GM21786 (cell line): ENCODE data around the gene CKMT1B.
"Not testable (repeated sequence)": the region's sequence is repeated elsewhere in the genome, so short reads cannot be mapped to it uniquely, and the experiment has no call there.

Source experiments
- ATAC-seq: cut with Tn5 transposase; IDR thresholded peaks from one replicate; pipeline ENCODE4 v1.9.1; 2021; ENCODE audit not compliant: unreplicated experiment

The CKMT1B gene

DNA sequence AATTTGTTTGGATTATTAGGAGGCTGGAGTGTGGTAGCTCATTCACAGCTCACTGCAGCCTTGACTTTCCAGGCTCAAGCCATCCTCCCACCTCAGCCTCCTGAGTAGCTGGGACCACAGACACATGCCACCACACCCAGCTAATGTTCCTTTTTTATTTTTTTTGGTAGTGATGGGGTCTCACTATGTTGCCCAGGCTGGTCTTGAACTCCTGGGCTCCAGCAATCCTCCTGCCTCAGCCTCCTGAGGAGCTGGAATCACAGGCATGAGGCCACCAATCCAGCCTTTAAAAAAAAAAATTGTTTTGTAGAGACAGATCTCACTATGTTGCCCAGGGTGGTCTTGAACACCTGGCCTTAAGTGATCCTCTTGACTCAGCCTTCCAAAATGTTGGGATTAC is 33.1 kb downstream of the CKMT1B start:
- not testable (repeated sequence) for ATAC-seq

DNA sequence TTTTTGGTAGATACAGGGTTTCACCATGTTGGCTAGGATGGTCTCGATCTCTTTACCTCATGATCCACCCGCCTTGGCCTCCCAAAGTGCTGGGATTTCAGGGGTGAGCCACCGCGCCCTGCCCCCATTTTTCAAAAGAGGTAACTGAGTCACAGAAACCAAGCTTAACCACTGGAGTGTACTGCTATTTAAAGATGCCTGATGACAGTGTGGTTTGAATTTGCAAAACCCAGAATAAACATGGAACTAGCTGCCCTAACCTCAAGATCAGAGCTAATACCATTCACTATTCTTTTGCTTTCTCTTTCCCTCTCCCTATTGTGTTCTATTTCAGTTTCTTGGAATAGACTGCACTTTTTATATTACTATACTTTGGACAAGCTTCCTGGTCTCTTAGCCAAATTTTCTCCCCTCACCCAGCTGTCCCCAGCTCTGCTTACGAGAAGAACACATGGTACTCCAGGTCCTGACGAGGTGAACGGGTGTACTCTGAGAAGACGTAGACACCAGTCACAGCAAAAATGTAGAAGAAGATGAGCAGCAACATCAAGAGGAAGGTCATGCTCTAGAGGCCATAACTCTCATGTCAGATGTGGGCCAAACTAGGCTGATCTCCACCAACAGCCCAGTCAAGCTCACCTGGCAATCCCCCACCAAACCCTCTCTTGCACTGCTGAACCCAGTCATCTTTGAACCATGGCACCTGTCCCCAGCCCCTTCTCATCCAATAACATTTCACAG is 44.8 kb downstream of the CKMT1B start:
- peak; percentile 71 for ATAC-seq
